ENCODE results near the gene RFX6. TPM values are rescaled to one million over a fixed set of nuclear protein-coding genes. Genes with fewer than 3 reads are reported as not detected.
"Not testable (repeated sequence)": the region's sequence is repeated elsewhere in the genome, so short reads cannot be mapped to it uniquely, and the experiment has no call there.

The RFX6 gene, protein sequence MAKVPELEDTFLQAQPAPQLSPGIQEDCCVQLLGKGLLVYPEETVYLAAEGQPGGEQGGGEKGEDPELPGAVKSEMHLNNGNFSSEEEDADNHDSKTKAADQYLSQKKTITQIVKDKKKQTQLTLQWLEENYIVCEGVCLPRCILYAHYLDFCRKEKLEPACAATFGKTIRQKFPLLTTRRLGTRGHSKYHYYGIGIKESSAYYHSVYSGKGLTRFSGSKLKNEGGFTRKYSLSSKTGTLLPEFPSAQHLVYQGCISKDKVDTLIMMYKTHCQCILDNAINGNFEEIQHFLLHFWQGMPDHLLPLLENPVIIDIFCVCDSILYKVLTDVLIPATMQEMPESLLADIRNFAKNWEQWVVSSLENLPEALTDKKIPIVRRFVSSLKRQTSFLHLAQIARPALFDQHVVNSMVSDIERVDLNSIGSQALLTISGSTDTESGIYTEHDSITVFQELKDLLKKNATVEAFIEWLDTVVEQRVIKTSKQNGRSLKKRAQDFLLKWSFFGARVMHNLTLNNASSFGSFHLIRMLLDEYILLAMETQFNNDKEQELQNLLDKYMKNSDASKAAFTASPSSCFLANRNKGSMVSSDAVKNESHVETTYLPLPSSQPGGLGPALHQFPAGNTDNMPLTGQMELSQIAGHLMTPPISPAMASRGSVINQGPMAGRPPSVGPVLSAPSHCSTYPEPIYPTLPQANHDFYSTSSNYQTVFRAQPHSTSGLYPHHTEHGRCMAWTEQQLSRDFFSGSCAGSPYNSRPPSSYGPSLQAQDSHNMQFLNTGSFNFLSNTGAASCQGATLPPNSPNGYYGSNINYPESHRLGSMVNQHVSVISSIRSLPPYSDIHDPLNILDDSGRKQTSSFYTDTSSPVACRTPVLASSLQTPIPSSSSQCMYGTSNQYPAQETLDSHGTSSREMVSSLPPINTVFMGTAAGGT
- not detected for total RNA-seq
- long read RNA-seq, donor 1: 0 reads
- long read RNA-seq, donor 2: 0 reads

DNA sequence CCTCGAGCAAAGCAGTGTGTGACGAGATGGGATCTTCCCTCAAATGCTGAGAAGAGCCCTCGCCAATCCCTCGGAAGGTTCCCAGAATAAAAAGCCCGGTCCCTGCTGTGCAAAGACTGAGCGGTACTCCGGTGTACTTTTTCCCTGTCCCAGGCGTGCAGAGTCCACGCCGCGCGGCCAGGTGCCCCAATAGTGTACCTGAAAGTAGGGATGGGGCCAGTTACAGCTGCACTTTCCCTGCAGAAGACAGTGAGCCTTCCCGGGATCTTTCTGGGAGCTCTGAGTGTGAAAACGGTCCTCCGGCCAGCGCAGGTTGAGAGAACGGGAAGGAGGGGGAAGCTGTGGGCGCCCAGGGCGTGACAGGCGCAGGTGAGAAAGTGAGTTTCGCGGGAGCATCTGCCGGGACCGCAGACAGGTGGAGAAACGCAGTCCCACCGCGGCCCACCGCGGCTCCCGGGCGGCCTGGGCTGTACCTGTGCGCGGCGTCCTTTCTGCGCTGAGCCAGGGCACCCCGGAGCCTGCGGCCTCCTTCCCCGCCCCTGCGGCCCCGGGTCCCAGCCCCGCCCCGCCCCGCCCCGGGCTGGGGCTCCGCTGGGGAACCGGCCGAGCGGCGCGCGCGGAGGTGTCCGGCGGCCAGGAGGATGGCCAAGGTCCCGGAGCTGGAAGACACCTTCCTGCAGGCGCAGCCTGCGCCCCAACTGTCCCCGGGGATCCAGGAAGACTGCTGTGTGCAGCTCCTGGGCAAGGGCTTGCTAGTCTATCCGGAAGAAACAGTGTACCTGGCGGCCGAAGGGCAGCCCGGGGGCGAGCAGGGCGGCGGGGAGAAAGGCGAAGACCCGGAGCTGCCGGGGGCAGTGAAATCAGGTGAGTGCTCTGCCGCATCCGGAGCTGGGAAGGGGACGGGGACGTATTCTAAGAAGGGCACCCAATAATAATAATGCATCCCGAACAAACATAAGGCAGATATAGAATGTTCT lies at the start of gene RFX6:
RFX6 (plus strand) TSS at position 608 of the 977 bp plus-strand sequence; CDS start at position 642, 34 bp downstream.
- DNase-seq (ENCODE audit: low spot score): peak; percentile 68
- intact Hi-C loops (cut with DNase I): no loop called here

DNA sequence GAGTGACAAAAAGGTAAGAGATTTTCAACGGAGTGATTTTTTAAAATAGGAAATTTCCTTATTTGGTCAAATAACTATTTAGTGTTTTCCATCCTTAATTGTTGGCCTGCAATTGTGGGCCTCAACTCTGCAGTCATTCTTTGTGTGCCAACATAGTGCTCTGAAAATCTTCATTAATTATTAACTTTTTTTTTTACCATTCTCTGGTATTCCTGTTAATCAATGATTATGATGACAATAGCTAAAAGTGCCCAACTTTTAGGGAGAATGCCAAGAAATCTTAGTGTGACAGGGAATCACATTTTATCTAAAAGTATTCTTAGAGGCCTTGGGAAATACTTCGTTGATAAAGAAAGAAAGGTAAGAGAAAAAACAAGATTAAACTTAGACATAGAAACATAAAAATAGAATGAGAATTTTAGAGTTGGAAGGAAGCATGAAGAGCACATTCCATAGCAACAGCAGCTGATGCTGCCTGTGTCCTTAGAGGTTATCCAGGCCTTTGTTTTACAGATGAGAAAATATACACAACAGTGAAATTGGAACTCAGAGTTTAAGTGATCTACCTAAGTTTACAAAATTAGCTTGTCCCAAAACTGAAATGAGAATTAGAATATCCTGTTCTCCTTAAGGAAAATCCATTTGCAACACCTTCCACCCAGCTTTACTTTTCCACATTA lies 49.3 kb upstream of the RFX6 start:
- intact Hi-C loops (cut with DNase I): no loop called here
- no peak for DNase-seq (ENCODE audit: low spot score)

DNA sequence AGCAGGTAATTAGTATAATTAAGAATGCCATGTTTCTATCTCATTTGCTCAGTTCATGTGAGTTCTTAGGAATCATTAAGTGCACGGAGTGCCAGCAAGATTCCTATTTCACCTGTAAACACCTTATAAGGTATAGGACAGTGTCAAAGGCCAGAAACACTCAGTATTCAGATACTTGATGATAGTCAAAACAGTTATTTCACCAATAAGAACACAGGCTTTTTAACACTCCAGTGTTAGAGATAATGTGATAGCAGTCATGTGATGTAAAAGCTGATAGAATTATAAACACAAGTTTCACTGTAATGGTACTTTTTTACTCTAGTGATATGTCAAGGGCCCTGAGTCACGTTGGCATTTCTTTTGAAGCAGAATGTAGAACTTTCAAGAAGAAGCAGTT lies 48.1 kb upstream of the RFX6 start, which contains the start of gene GPRC6A:
GPRC6A (minus strand) TSS at position 101 of the 400 bp plus-strand sequence; CDS start at position 31, 70 bp downstream.
- intact Hi-C loops (cut with DNase I): no loop called here
- DNase-seq (ENCODE audit: low spot score): no peak

DNA sequence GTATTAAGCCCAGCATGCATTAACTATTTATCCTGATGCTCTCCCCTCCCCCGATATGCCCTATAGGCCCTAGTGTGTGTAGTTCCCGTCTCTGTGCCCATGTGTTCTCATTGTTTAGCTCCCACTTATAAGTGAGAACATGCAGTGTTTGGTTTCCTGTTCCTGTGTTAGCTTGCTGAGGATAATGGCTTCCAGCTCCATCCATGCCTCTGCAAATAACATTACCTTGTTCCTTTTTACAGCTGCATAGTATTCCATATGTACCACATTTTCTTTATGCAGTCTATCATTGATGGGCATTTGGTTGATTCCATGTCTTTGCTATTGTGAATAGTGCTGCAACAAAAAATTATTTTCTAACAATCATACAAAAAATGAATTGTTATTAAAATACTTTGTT lies 42.5 kb upstream of the RFX6 start:
- intact Hi-C loops (cut with DNase I); DNase-seq (ENCODE audit: low spot score): not testable (repeated sequence)

DNA sequence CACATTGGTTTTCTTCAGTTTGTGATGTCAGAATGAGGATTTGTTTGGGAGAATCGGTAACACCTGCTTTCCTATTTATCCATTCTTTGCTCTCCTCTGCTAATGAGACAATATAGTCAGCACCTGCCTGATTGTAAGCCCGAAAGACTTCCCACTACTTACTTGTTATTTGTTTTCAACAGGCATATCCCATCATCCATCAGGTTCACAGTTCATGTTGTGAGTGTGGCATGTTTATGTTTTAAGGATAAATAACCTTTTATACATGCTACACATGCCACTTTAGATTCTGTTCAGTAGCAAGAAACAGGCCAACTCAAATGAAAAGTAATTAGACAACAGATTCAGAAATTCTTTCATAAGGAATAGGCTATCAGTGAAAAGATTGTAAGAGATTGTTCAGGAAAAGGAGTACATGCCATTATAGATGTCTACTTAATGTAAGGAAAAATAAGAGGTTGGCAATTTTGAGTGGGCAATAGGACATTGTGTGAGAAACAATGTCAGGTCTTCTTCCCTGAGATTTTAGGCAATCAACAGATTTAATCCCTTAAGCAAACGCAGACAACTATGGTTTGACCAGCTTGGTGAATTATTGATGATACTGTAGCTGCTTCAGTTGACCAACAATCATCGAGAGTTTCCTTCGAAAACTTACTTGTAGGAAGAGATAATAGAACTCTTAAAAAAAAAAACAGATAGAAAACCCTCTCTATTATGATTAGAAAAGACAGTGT lies 40.3 kb upstream of the RFX6 start:
- intact Hi-C loops (cut with DNase I): no loop called here
- no peak for DNase-seq (ENCODE audit: low spot score)

DNA sequence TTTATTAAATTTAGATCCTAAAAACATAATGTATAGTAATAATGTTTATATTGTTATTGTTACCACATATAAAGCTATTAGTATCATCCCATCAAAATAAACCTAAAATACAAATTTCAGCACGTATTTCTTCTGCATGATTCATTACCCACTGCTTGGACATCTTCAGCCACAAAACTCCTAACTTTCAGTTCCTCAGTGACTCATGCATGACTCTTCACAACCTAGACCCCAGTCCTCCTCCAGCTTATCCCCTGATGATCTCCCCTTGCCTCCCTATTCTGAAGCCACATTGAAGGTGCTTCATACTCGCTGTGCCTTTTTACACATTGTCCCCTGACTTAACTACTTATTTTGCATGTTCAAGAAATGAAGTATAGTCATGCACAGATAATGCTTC lies 37.0 kb upstream of the RFX6 start:
- DNase-seq (ENCODE audit: low spot score): no peak
- intact Hi-C loops (cut with DNase I): no loop called here

DNA sequence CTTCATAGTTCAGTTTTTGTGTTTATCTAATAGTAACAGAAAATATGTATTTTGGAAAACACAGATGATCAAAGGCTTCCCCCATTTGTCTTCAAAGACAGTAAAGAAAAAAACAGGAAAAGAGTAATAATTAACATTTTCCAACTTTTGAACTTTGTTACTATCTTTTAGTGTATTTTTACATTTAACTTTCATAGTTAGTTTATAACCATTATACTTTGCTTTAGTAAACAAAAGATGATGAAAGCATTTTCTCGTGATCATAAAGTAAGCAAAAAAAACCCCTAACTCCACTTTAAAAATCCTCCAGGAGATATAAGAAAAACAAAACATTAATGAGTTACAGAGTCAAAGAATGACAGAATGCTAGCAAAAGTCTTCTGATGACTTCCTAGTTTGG lies 34.6 kb upstream of the RFX6 start:
- intact Hi-C loops (cut with DNase I): no loop called here
- DNase-seq (ENCODE audit: low spot score): no peak

DNA sequence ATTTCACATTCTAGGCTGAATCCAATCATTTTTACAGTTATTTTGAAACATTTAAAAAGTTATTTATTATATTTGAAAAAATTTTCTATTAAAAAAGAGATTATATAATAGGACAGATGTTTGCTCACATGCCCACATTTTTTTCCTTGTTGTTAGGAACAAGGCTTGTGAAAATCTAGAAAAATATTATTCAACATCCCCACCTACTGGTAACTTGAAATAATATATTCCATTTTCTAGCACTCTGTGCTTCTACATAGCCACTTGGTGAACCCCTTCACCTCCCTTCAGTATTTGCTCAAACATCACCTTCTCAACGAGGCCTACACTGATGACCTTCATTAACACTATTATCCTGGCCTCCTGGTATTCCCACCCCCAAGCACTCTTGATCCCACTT lies 29.8 kb upstream of the RFX6 start:
- DNase-seq (ENCODE audit: low spot score): no peak
- intact Hi-C loops (cut with DNase I): no loop called here

DNA sequence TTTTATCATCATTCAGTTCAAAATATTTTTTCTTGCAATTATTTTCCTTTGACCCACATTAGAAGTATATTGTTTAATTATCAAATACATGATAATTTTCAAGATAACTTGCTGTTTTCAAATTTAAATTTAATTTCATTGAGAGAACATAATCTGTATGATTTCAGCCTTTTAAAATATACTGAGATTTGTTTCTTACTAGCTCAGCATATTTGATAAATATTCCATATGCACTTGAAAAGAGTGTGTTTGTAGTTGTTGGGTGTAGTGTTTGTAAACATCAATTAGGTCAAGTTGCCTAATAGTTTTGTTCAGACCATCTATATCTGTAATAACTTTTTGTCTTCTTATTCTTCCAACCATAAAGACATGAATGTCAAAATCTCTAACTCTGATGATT lies 19.0 kb upstream of the RFX6 start:
- DNase-seq (ENCODE audit: low spot score): no peak
- intact Hi-C loops (cut with DNase I): no loop called here

DNA sequence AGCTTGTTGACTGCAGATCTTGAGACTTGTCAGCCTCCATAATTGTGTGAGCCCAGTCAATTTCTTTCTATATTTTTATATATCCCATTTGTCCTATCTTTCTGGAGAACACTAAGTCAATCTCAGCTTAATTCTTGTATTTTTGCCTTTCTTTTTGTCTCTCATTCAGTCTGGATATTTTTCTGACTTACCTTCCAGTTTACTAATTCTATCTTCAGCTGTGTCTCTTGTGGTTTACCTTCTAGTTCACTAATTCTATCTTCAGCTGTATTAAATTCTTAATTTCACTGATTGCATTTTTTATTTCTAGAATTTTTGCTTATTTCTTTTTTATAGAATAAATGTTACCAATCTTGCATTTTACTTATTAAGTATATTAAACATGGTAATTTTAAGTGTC lies 17.8 kb upstream of the RFX6 start:
- intact Hi-C loops (cut with DNase I): no loop called here
- DNase-seq (ENCODE audit: low spot score): no peak

DNA sequence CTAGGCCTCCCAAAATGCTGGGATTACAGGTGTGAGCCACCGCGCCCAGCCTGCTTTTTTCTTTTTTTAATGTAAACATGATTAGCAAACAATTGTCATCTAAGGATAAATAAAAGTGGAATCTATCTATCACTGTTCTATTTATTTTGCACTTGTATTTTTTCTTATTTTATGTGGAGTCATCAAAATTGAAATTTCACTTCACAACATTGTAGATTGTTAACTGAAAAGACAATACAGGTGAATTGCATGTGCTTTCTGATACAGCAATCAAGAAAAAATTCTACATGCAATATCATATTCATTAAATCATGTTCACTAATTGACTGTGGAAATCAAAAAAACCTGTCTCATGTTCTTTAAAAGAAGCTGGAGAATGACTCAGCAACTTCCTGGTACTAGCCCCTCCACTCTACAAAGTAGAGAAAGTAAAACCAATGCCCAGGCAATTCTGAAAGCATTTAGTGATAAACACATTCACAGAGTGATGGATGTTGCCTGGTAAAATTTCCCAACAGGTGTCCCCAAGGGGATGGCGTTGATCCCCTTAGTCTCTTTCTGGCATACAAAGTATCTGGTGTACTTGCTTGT lies 10.7 kb upstream of the RFX6 start:
- intact Hi-C loops (cut with DNase I): no loop called here
- DNase-seq (ENCODE audit: low spot score): no peak

DNA sequence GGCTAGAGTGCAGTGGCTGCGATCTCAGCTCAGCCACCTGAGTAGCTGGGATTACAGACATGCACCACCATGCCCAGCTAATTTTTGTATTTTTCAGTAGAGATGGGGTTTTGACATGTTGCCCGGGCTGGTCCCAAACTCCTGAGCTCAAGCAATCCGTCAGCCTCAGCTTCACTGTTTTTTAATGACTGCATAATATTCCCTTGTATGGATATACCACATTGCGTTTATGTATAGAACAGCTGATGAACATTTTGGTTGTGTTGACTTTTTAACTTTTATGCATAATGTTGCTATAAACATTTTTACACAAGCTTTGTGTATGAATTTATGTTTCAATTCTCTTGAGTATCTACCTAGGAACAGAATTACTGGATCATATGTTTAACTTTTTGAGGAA lies 4.3 kb upstream of the RFX6 start:
- peak; percentile 49 for DNase-seq (ENCODE audit: low spot score)
- intact Hi-C loops (cut with DNase I): no loop called here

DNA sequence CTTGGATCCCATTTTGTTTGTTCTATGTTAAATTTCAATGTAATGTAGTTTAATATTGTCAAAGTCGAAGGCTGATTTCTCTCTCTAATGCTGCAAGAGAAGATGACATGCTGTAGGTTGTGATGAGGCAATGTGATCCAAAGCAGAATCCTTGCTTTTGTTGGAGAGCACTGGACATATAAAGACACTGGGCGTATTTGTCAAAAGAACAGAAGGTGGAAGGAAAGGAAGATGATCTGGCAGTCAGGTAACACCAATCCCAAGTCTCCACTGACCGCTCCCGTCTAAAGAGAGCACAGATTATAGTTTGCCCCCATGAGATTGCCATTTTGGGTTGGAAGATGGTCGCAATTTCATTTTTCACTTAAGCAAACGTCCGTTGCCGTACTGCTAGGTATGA lies 935 bp upstream of the RFX6 start:
- no peak for DNase-seq (ENCODE audit: low spot score)
- intact Hi-C loops (cut with DNase I): no loop called here

DNA sequence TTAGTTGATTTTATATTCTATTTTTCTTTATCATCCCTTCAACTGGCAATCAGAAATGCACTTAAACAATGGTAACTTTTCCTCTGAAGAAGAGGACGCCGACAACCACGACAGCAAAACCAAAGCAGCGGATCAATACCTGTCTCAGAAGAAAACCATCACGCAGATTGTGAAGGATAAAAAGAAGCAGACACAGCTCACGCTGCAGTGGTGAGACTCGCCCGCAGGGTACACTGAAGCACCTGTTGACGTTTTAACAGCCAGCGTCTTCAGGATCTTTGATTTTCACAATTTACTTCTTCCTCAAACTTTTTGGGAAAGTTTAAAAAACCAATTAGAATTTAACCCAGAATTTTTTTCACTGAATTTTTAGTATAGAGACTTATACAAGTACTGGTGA lies 701 bp downstream of the RFX6 start:
- intact Hi-C loops (cut with DNase I): no loop called here
- DNase-seq (ENCODE audit: low spot score): no peak

DNA sequence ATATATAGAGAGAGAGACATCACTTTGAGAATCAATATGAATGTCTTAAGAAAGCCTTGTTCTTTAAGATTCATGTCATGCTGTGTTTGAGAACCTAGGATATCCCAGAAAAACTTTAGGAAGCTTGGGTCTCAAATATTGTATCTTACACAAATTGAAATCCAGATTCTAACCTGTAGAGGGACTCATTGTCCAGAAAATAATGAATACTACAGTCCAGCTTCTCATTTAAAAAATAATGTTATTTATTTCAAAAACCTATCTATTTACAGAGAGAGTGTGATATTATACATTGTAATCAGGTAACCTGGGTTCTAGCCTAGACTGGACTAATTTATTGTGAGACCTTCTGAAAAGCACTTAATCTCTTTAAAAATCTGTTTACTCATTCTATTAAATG lies 4.2 kb downstream of the RFX6 start:
- intact Hi-C loops (cut with DNase I): no loop called here
- no peak for DNase-seq (ENCODE audit: low spot score)

DNA sequence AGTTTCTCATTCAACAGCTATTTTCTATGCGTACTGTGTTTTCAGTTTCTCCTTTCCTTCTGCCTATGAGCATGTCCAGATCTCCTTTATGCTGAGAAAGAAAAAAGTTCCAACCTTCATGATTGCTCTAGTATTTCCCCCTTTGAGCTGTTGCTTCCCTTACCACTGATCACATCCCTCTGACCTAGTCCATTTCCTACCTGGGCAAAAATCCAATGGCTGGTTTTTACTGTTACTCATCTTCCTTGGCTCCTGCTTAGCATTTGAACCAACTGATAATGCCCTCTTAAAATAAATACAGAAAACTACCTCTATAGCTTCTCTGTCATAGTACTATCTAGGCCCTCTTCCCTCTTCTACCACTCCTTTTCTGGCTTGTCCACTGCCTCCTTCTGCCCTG lies 6.0 kb downstream of the RFX6 start:
- no peak for DNase-seq (ENCODE audit: low spot score)
- intact Hi-C loops (cut with DNase I): no loop called here

DNA sequence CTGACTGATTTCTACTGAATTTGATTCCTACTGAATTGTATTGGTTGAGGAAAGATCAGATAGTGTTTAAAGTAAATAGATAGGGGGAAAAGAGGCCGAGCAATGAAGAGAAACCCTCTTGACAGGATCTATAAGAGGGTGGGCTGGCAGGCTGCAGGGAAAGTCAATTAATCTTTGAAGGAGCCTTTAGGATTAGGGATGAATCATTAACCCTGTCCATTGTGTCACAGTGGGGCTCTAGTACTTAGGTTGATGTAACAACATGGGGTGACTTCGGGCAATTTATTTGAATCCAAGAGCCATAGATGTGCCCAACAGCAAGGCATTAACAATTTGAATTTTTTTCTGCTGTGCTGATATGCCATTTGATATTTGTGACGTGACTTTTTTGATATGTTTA lies 7.5 kb downstream of the RFX6 start:
- intact Hi-C loops (cut with DNase I): no loop called here
- no peak for DNase-seq (ENCODE audit: low spot score)

DNA sequence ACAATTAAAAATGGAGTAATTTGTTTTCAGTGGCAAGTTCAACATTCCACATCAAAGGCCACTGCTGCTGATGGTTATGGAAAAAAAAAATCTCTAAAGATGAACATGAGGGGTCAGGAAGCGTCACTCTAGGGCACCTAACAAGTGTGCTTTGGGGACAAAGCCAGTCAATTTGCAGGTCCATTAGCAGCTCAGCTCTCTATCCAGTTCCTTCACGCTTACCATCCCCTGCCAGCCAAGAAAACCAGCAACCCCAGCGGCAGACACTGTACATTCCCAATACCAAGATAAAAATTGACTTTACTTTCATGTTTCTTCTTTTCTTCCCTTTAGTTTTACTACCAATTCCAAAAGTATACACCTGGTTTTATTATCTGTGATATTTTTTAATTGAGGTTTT lies 10.1 kb downstream of the RFX6 start:
- intact Hi-C loops (cut with DNase I): no loop called here
- DNase-seq (ENCODE audit: low spot score): no peak
